Progenitor cell of endocrine pancreas (in vitro differentiated cells): ENCODE results near the gene ENO4. TPM values are rescaled to one million over a fixed set of nuclear protein-coding genes. Genes with fewer than 3 reads are reported as not detected.

Experiments used
- DNase-seq: peaks from one replicate; pipeline ENCODE4 v3.0.0; 2021; ENCODE audit warnings: low spot score; ENCODE audit not compliant: unreplicated experiment
- H3K27ac Mint-ChIP-seq: 2 replicates; pipeline ENCODE4 v1.8.0; 2021; ENCODE audit warnings: mild to moderate bottlenecking, moderate library complexity, mixed read lengths
- H3K27me3 Mint-ChIP-seq: 2 replicates; pipeline ENCODE4 v1.8.0; 2021; ENCODE audit warnings: mixed read lengths
- H3K36me3 Mint-ChIP-seq: 2 replicates; pipeline ENCODE4 v1.8.0; 2022; ENCODE audit warnings: mixed read lengths; ENCODE audit not compliant: insufficient read depth
- H3K4me1 Mint-ChIP-seq: 2 replicates; pipeline ENCODE4 v1.8.0; 2021; ENCODE audit warnings: low read depth, mixed read lengths
- H3K4me3 Mint-ChIP-seq: 2 replicates; pipeline ENCODE4 v1.8.0; 2021; ENCODE audit warnings: low read depth, mild to moderate bottlenecking, moderate library complexity, mixed read lengths
- H3K9me3 Mint-ChIP-seq: 2 replicates; pipeline ENCODE4 v1.8.0; 2021; ENCODE audit warnings: low read depth, mixed read lengths
- CTCF ChIP-seq: fragments of 200-600 bp; sonication (generic); IDR thresholded peaks from one replicate; pipeline ENCODE4 v1.5.0; 2021; ENCODE audit warnings: antibody characterized with exemption, mild to moderate bottlenecking; ENCODE audit not compliant: unreplicated experiment
- total RNA-seq: library from RNA; stranded (reverse); gene quantifications from 2 replicates; pipeline ENCODE4 v1.2.1, GENCODE V29; 2021

ENO4 gene
- total RNA-seq, 1 donor from 2014 or later = 2.0 TPM

GRCh38 chr10:116931806-116932205 lies 82.5 kb downstream of the ENO4 start:
- Mint-ChIP-seq H3K4me1 (no peaks in the 10 kb centered on the region), H3K9me3 (peaks cover 24% of the 10 kb centered on the region), H3K4me3 (no peak overlapping the region), H3K27me3 (no peaks in the 10 kb centered on the region), H3K27ac (no peak overlapping the region), H3K36me3 (peaks cover 51% of the 10 kb centered on the region)
- DNase-seq = no peak
- TF ChIP-seq CTCF = no peak

Other genes with a start within 250 kb of the ENO4 start
- gene PNLIPRP2, start 228.5 kb upstream of the ENO4 start, total RNA-seq = not detected in 2 replicates
- 9.1 and 10.3 TPM in 2 replicates for gene HSPA12A, start 106.9 kb upstream of the ENO4 start, total RNA-seq
- 42.0 and 46.9 TPM in 2 replicates for gene SHTN1, start 155.7 kb downstream of the ENO4 start, total RNA-seq